Lower lobe of right lung (tissue), 2 donors: ENCODE results near the gene DAPK2. TPM values are rescaled to one million over a fixed set of nuclear protein-coding genes. Genes with fewer than 3 reads are reported as not detected.
A peak's percentile ranks its signal among the peaks of the same experiment; 100 is the strongest.

ENCODE experiments used
- ATAC-seq, 2 donors: fragments of 200-7000 bp; cut with Tn5 transposase; one replicate each; pipeline ENCODE4 v1.9.1; 2020 to 2022; ENCODE audit warnings: mild to moderate bottlenecking in 2 of 2, moderate library complexity in 2 of 2
- DNase-seq: peaks from one replicate; pipeline ENCODE4 v3.0.0-alpha.2; 2020
- H3K27ac ChIP-seq: fragments of 200-600 bp; one replicate; pipeline ENCODE4 v1.8.0; 2022
- H3K27me3 ChIP-seq: fragments of 200-600 bp; one replicate; pipeline ENCODE4 v1.8.0; 2022; ENCODE audit warnings: low read depth
- H3K36me3 ChIP-seq: fragments of 200-600 bp; one replicate; pipeline ENCODE4 v1.8.0; 2022; ENCODE audit warnings: mild to moderate bottlenecking
- H3K4me1 ChIP-seq: fragments of 200-600 bp; one replicate; pipeline ENCODE4 v1.8.0; 2022
- H3K4me3 ChIP-seq: fragments of 200-600 bp; one replicate; pipeline ENCODE4 v1.8.0; 2022; ENCODE audit warnings: mild to moderate bottlenecking
- H3K9me3 ChIP-seq: fragments of 200-600 bp; one replicate; pipeline ENCODE4 v1.8.0; 2022
- intact Hi-C: fragments of 100-400 bp; cut with DNase I; formaldehyde crosslinking; loops from one replicate; pipeline ENCODE4 v1.11.0; 2022
- long read RNA-seq: library from polyadenylated mRNA; unstranded; transcript quantifications from one replicate; pipeline ENCODE4 v2.0.0, GENCODE V29; 2021
- total RNA-seq: library from RNA; stranded (reverse); fragmentation: NEBNext Ultra II Directional; extraction: Animal tissue kit (Norgen Biotek cat#: 25700); gene quantifications from one replicate; pipeline ENCODE4 v1.2.1, GENCODE V29; 2021
- TF ChIP-seq, protein P1 (sequence below): fragments of 200-600 bp; IDR thresholded peaks from one replicate; pipeline ENCODE4 v1.8.0; 2022; ENCODE audit warnings: antibody characterized with exemption, mild to moderate bottlenecking
- donor health status: DM: no; HTN: yes; CAD: no; lungs with severe emphysema.

Gene DAPK2
- 56.8 TPM for total RNA-seq
- long read RNA-seq, transcript DAPK2-202 (12 exons, 1,741 nt), result major isoform, 51 of 118 reads
- long read RNA-seq, partial matches to known transcripts, result 20 of 118 reads
- long read RNA-seq, other reads (novel, unspliced or antisense), result 47 of 118 reads

DNA sequence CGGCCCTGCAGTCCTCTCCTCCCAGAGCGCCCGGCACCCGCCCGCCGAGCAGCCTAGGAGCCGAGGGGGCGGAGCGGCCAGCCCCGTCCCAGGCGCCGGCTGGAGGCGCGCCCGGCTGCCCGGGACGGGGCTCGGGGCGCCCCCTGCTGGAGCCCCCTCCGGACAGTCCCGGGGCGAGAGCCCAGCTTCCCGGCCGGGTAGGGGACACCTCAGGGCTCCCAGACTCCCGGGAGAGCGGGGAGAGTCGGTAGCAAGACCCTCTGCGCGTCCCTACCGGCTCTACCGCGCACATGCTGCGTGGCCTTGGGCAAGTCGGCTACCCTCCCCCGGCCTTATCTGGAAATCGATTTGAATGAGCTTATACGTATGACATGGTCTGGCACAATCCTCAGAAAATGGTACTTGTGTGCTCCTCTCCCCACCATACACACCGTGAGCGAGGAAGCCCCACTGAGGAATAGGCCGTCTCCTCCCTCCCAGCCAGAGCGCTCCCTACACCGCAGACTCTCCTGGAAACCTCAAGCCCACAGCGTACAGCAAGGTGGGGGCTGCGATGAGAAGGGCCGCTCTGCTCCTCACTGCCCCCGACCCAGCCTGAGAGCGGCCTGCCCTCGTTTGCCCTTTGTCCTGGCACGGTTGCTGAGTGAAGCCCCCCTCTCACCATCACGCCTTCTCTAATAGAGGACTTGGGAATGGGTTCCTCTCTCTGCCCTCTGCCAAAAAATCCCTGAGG, at the start of gene DAPK2:
TSS of gene DAPK2 (minus strand) at position 65 of the 733 bp plus-strand sequence. CDS start 6,224 bp downstream, outside the sequence.
- Histone ChIP-seq H3K9me3 (no peaks in the 10 kb centered on the region), H3K27me3 (peaks cover 12% of the 10 kb centered on the region), H3K27ac (peak within 1 kb of the TSS; percentile 78), H3K4me3 (peak within 1 kb of the TSS; percentile 64), H3K36me3 (no peaks in the 10 kb centered on the region), H3K4me1 (peaks cover 29% of the 10 kb centered on the region)
- intact Hi-C loops, result no loop called here
- peak; percentile 85 for DNase-seq
- ATAC-seq, result peak; percentile 90 to 93
- TF ChIP-seq, protein P1, sequence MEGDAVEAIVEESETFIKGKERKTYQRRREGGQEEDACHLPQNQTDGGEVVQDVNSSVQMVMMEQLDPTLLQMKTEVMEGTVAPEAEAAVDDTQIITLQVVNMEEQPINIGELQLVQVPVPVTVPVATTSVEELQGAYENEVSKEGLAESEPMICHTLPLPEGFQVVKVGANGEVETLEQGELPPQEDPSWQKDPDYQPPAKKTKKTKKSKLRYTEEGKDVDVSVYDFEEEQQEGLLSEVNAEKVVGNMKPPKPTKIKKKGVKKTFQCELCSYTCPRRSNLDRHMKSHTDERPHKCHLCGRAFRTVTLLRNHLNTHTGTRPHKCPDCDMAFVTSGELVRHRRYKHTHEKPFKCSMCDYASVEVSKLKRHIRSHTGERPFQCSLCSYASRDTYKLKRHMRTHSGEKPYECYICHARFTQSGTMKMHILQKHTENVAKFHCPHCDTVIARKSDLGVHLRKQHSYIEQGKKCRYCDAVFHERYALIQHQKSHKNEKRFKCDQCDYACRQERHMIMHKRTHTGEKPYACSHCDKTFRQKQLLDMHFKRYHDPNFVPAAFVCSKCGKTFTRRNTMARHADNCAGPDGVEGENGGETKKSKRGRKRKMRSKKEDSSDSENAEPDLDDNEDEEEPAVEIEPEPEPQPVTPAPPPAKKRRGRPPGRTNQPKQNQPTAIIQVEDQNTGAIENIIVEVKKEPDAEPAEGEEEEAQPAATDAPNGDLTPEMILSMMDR, result peak; percentile 77

DNA sequence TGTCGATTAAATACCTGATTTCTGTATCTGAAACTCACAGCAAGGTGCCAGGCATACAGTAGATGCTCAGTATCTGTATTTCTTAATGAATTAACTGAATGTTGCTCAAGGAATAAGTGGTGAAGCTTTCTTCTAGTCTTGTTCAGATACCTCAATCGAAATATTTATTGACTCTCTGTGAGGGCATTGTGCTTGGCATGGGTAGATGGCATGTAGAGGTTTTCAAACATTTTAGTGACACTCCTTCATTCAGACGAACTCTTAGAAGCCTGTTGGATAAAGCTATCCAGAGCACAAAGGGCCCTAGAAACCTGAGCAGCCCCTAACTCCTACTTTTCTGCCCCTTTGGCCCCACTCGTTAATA, 49.1 kb upstream of the DAPK2 start:
- TF ChIP-seq, protein P1, result no peak
- Histone ChIP-seq H3K4me1 (peaks cover 77% of the 10 kb centered on the region), H3K27me3 (no peaks in the 10 kb centered on the region), H3K27ac (peak overlapping the region; percentile 85), H3K4me3 (peak overlapping the region; percentile 78), H3K36me3 (no peaks in the 10 kb centered on the region), H3K9me3 (no peaks in the 10 kb centered on the region)
- ATAC-seq (no peak), DNase-seq (no peak)
- intact Hi-C loops, result no loop called here

DNA sequence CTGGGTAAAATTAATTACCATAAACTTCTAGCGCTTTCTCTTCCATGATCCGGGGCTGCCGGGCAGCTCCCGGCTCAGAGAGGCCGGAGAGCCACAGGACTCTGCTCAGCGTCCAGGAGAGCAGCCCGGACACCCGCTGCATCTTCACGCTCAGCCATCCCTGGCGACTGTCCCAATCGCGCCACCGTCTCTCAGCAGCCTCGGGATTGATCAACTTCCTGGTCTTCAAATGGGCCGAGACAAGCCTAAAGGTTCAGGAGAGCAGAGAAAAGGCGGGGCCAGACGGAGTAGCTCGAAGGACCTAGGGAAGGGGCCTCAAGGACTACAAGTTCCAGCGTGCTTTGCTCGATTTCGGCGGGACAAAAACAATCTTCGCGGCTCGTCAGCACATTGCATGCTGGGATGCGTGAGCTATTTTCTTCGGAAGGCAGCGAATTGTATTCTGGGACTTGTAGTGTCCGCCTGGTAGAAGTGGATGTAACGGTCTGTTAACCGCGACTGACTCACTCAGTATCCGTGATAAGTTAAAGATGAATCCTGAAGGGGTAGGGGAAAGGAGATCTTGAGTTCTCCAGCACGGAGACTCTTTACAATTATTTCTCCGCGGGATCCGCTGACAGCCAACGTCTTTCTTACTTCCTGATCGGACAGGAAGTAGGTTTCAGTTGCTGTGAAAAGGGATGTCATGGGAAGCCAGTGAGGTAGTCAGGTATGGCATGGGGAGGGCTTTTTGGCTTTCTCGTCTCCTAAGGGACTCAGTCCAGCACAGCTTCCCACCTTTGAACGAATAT, 47.5 kb upstream of the DAPK2 start, which contains the start of gene CIAO2A:
TSS of gene CIAO2A (minus strand) at position 212 of the 791 bp plus-strand sequence. CDS start at position 142, 70 bp downstream.
- TF ChIP-seq, protein P1, result no peak
- ATAC-seq (peak; percentile 90 to 93), DNase-seq (peak; percentile 96)
- Histone ChIP-seq H3K36me3 (peaks cover 10% of the 10 kb centered on the region), H3K27me3 (no peaks in the 10 kb centered on the region), H3K9me3 (no peaks in the 10 kb centered on the region), H3K4me1 (peaks cover 68% of the 10 kb centered on the region), H3K4me3 (peak within 1 kb of the TSS; percentile 75), H3K27ac (peak within 1 kb of the TSS; percentile 93)
- intact Hi-C loops, result no loop called here

DNA sequence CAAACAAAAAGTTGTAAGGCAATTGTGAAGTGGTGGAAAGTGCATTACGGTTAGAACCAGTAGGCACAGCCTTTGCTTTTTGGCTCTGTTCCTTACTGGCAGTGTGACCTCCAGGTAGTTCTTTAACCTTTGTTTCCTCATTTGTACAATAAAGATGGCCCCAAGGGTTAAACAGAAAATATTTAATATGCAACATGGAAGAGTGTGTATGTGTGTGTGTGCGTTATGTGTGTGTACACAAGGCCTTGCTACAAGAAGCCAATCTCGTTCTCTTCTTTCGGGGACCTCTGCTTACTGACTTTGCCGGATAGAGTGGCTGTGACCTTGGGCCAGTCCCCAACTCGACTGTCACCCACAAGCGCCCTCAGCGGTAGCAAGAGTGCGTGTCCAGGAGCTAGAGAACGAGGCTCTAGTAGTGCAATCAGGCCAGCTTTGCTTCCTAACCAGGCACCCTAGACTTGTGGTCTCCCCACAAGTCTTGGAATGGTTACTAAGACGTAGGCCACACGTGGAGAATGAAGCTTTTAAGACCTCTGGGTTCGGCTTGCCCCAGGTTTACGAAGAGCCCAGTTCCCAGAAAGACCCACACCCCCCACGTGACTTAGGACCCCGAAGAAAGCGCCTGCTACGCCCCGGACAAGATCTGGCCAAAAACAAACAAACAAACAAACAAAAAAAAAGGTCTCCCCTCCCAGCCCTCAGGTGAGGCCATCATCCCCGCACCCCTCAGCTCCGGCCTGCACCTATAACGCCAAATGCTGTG, 46.8 kb upstream of the DAPK2 start:
- TF ChIP-seq, protein P1, result peak; percentile 9
- Histone ChIP-seq H3K9me3 (no peaks in the 10 kb centered on the region), H3K27ac (peak overlapping the region; percentile 93), H3K36me3 (peaks cover 18% of the 10 kb centered on the region), H3K27me3 (no peaks in the 10 kb centered on the region), H3K4me1 (peaks cover 60% of the 10 kb centered on the region), H3K4me3 (peak overlapping the region; percentile 75)
- ATAC-seq (peak; percentile 27 to 29), DNase-seq (no peak)
- intact Hi-C loops, result no loop called here
